Neutrophil (primary cell): ENCODE data around the gene UNC5CL.

Experiments used
- H3K27ac ChIP-seq: fragments of 200-600 bp; sonication (generic); 2 replicates; pipeline ENCODE4 v1.5.1; 2016; ENCODE audit warnings: mild to moderate bottlenecking, moderate library complexity
- H3K27me3 ChIP-seq: fragments of 200-600 bp; sonication (generic); 2 replicates; pipeline ENCODE4 v1.6.0; 2016; ENCODE audit warnings: mild to moderate bottlenecking
- H3K36me3 ChIP-seq: fragments of 200-600 bp; sonication (generic); 2 replicates; pipeline ENCODE4 v1.5.1; 2017
- H3K4me1 ChIP-seq, 2 experiments: fragments of 200-600 bp in 1 of 2; sonication (generic) in 1 of 2; 1 replicate in 1 of 2; 2 replicates in 1 of 2; pipeline versions ENCODE4 v1.5.1 to v1.6.1; 2013 to 2016; ENCODE audit warnings: low read depth in 1 of 2, low read length in 1 of 2, mild to moderate bottlenecking in 1 of 2, moderate library complexity in 1 of 2; ENCODE audit not compliant: control insufficient read depth in 1 of 2, insufficient read depth in 1 of 2
- H3K4me3 ChIP-seq, 2 experiments: fragments of 200-600 bp in 1 of 2; sonication (generic) in 1 of 2; 1 replicate in 1 of 2; 2 replicates in 1 of 2; pipeline ENCODE4 v1.5.1; 2013 to 2016; ENCODE audit warnings: low read depth in 1 of 2, low read length in 1 of 2, mild to moderate bottlenecking in 1 of 2, moderate library complexity in 1 of 2
- H3K9me3 ChIP-seq: fragments of 200-600 bp; sonication (generic); 2 replicates; pipeline ENCODE4 v1.5.1; 2016
- CTCF ChIP-seq: fragments of 200-600 bp; sonication (generic); IDR thresholded peaks from 2 replicates; pipeline ENCODE4 v1.5.1; 2016; ENCODE audit warnings: antibody characterized with exemption

UNC5CL gene

GRCh38 chr6:41054511-41054910, 15.5 kb upstream of the UNC5CL start:
- peaks cover 10 to 13% of the 10 kb centered on the region in 2 experiments for H3K4me1 ChIP-seq
- no peaks in the 10 kb centered on the region for H3K27me3 ChIP-seq
- TF ChIP-seq CTCF: no peak
- H3K36me3 ChIP-seq: no peaks in the 10 kb centered on the region
- H3K9me3 ChIP-seq: no peaks in the 10 kb centered on the region
- H3K27ac ChIP-seq: no peak overlapping the region
- no peak overlapping the region for H3K4me3 ChIP-seq

- Histone ChIP-seq H3K27ac (peak within 1 kb of the TSS; percentile 58), H3K4me3 (no peak within 1 kb of the TSS), H3K36me3 (no peaks in the 10 kb centered on the region), H3K9me3 (no peaks in the 10 kb centered on the region), H3K27me3 (no peaks in the 10 kb centered on the region), H3K4me1 (peaks cover 10 to 13% of the 10 kb centered on the region in 2 experiments)
- TF ChIP-seq CTCF: no peak
These were observed 14.0 kb upstream of the UNC5CL start, which contains the start of gene APOBEC2 for GRCh38 chr6:41053041-41053440. APOBEC2 (plus strand) TSS chr6:41053202; CDS start chr6:41053348, 146 bp downstream.

- peaks cover 10 to 13% of the 10 kb centered on the region in 2 experiments for H3K4me1 ChIP-seq
- H3K9me3 ChIP-seq: no peaks in the 10 kb centered on the region
- TF ChIP-seq CTCF: no peak
- no peak overlapping the region for H3K4me3 ChIP-seq
- H3K36me3 ChIP-seq: no peaks in the 10 kb centered on the region
- H3K27ac ChIP-seq: peak overlapping the region; percentile 58
- no peaks in the 10 kb centered on the region for H3K27me3 ChIP-seq
These were observed 12.9 kb upstream of the UNC5CL start for GRCh38 chr6:41051873-41052272.

GRCh38 chr6:41050536-41050935, 11.5 kb upstream of the UNC5CL start:
- Histone ChIP-seq H3K27ac (no peak overlapping the region), H3K9me3 (no peaks in the 10 kb centered on the region), H3K4me1 (peaks cover 10 to 13% of the 10 kb centered on the region in 2 experiments), H3K36me3 (no peaks in the 10 kb centered on the region), H3K27me3 (no peaks in the 10 kb centered on the region), H3K4me3 (no peak overlapping the region)
- no peak for TF ChIP-seq CTCF

- H3K27me3 ChIP-seq: no peaks in the 10 kb centered on the region
- no peak overlapping the region for H3K27ac ChIP-seq
- no peak overlapping the region for H3K4me3 ChIP-seq
- no peaks in the 10 kb centered on the region for H3K9me3 ChIP-seq
- peaks cover 10 to 13% of the 10 kb centered on the region in 2 experiments for H3K4me1 ChIP-seq
- no peak for TF ChIP-seq CTCF
- H3K36me3 ChIP-seq: no peaks in the 10 kb centered on the region
These were observed 10.9 kb upstream of the UNC5CL start for GRCh38 chr6:41049955-41050354.

- H3K36me3 ChIP-seq: no peaks in the 10 kb centered on the region
- no peaks in the 10 kb centered on the region for H3K27me3 ChIP-seq
- no peak for TF ChIP-seq CTCF
- H3K4me1 ChIP-seq: peaks cover 10 to 13% of the 10 kb centered on the region in 2 experiments
- no peak overlapping the region for H3K4me3 ChIP-seq
- H3K27ac ChIP-seq: no peak overlapping the region
- H3K9me3 ChIP-seq: no peaks in the 10 kb centered on the region
These were observed 10.5 kb upstream of the UNC5CL start for GRCh38 chr6:41049521-41049920.
